Activated T-cell treated with anti-CD3 and anti-CD28 coated beads, Interleukin-2, amount 50 U/mL, for 24 hours (primary cell): Measurements from ENCODE around the gene RHBDL1.
A peak's percentile ranks its signal among the peaks of the same experiment; 100 is the strongest.

Source experiments
- DNase-seq: peaks from one replicate; pipeline ENCODE4 v3.0.0-alpha.2; 2020
- H3K27ac Mint-ChIP-seq: 2 replicates; pipeline ENCODE4 v1.8.0; 2020; ENCODE audit warnings: mild to moderate bottlenecking, mixed read lengths
- H3K27me3 Mint-ChIP-seq: 2 replicates; pipeline ENCODE4 v1.8.0; 2020; ENCODE audit warnings: mixed read lengths
- H3K36me3 Mint-ChIP-seq: 2 replicates; pipeline ENCODE4 v1.8.0; 2020; ENCODE audit warnings: low read depth, mixed read lengths
- H3K4me1 Mint-ChIP-seq: 2 replicates; pipeline ENCODE4 v1.8.0; 2020; ENCODE audit warnings: low read depth, mixed read lengths
- H3K4me3 Mint-ChIP-seq: 2 replicates; pipeline ENCODE4 v1.8.0; 2020; ENCODE audit warnings: mild to moderate bottlenecking, moderate library complexity, mixed read lengths
- H3K9me3 Mint-ChIP-seq: 2 replicates; pipeline ENCODE4 v1.8.0; 2020; ENCODE audit warnings: mixed read lengths

Gene RHBDL1

GRCh38 chr16:671353-672131 lies 3.9 kb upstream of the RHBDL1 start:
- no peak overlapping the region for H3K27ac Mint-ChIP-seq
- H3K4me1 Mint-ChIP-seq: peaks cover 23% of the 10 kb centered on the region
- H3K4me3 Mint-ChIP-seq: no peak overlapping the region
- peaks cover 63% of the 10 kb centered on the region for H3K36me3 Mint-ChIP-seq
- H3K9me3 Mint-ChIP-seq: no peaks in the 10 kb centered on the region
- peaks cover 5% of the 10 kb centered on the region for H3K27me3 Mint-ChIP-seq
- no peak for DNase-seq

DNA sequence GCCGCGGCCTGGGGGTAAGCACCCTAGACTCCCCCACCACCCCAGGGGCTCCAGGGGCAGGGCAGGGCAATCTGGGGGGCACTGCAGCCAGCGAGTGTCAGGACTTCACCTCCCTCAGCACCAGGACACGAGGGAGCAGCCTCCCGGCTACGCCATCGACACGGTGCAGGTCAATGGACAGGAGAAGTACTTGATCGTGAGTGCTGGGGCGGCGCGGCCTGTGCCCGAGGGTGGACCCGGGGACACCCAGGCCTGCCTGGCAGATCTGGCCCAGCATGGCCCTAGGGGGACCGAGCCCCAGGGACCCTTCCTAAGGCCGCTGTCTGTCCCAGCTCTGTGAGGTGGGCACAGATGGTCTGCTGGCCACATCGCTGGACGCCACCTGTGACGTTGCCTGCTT lies 3.1 kb upstream of the RHBDL1 start:
- DNase-seq: no peak
- no peak overlapping the region for H3K27ac Mint-ChIP-seq
- peaks cover 9% of the 10 kb centered on the region for H3K27me3 Mint-ChIP-seq
- H3K36me3 Mint-ChIP-seq: peaks cover 59% of the 10 kb centered on the region
- peaks cover 17% of the 10 kb centered on the region for H3K4me1 Mint-ChIP-seq
- no peaks in the 10 kb centered on the region for H3K9me3 Mint-ChIP-seq
- no peak overlapping the region for H3K4me3 Mint-ChIP-seq

- Mint-ChIP-seq H3K36me3 (peaks cover 54% of the 10 kb centered on the region), H3K27me3 (peaks cover 9% of the 10 kb centered on the region), H3K4me1 (peaks cover 13% of the 10 kb centered on the region), H3K9me3 (no peaks in the 10 kb centered on the region), H3K4me3 (no peak overlapping the region), H3K27ac (no peak overlapping the region)
- no peak for DNase-seq
Measured at GRCh38 chr16:672851-673250, 2.6 kb upstream of the RHBDL1 start.

- no peak overlapping the region for H3K27ac Mint-ChIP-seq
- no peak for DNase-seq
- peaks cover 9% of the 10 kb centered on the region for H3K27me3 Mint-ChIP-seq
- H3K4me3 Mint-ChIP-seq: no peak overlapping the region
- peaks cover 52% of the 10 kb centered on the region for H3K36me3 Mint-ChIP-seq
- peaks cover 13% of the 10 kb centered on the region for H3K4me1 Mint-ChIP-seq
- H3K9me3 Mint-ChIP-seq: no peaks in the 10 kb centered on the region
Measured at GRCh38 chr16:673399-673991, 2.0 kb upstream of the RHBDL1 start.

DNA sequence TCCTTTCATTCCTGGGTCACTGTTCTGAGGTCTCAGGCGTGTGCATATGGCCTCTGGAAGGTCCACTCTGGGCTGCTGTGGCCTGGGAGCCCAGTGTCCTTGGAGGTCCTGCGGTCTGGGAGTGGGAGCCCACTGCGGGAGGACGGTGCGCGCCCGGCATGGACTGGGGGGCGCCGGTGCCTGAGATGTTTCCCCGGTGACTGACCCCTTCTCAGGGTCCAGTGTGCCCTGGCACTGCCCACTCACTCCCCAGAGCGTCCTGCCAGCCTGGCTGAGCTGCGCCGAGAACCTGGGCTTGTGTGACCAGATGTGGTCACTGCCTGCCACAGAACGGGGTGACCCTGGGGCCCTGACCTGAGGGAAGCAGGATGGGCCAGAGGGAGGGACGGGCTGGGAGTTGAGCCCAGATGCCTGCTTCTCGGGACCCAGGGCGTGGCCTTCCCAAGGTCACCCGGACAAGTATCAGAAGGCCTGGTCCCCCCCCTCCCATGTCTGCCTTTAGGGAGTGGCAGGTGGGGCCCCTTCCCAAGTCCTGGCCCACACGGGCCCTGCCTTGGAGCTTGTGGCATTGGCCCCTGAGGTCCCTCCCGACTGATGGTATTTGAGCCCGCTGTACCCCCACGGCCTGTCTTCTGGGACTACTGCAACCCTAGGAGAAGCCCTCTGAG lies 1.1 kb upstream of the RHBDL1 start:
- H3K4me1 Mint-ChIP-seq: peaks cover 15% of the 10 kb centered on the region
- peak overlapping the region; percentile 29 for H3K27ac Mint-ChIP-seq
- no peak overlapping the region for H3K4me3 Mint-ChIP-seq

GRCh38 chr16:675884-676564 lies 553 bp downstream of the RHBDL1 start:
- peaks cover 15% of the 10 kb centered on the region for H3K4me1 Mint-ChIP-seq
- no peak overlapping the region for H3K4me3 Mint-ChIP-seq
- H3K27ac Mint-ChIP-seq: no peak overlapping the region

More for the DNA sequence above, 1.1 kb upstream of the RHBDL1 start:
- H3K27me3 Mint-ChIP-seq: peaks cover 9% of the 10 kb centered on the region
- H3K36me3 Mint-ChIP-seq: peaks cover 47% of the 10 kb centered on the region
- DNase-seq: no peak
- no peaks in the 10 kb centered on the region for H3K9me3 Mint-ChIP-seq

GRCh38 chr16:676565-676902 lies 1.1 kb downstream of the RHBDL1 start:
- Mint-ChIP-seq H3K27ac (no peak overlapping the region), H3K4me1 (peaks cover 20% of the 10 kb centered on the region), H3K36me3 (peaks cover 35% of the 10 kb centered on the region), H3K27me3 (peaks cover 9% of the 10 kb centered on the region), H3K4me3 (no peak overlapping the region), H3K9me3 (no peaks in the 10 kb centered on the region)
- DNase-seq: no peak

More at GRCh38 chr16:675884-676564, 553 bp downstream of the RHBDL1 start:
- Mint-ChIP-seq H3K9me3 (no peaks in the 10 kb centered on the region), H3K36me3 (peaks cover 33% of the 10 kb centered on the region), H3K27me3 (peaks cover 9% of the 10 kb centered on the region)
- no peak for DNase-seq

- Mint-ChIP-seq H3K4me3 (no peak overlapping the region), H3K9me3 (no peaks in the 10 kb centered on the region), H3K27me3 (peaks cover 9% of the 10 kb centered on the region), H3K36me3 (peaks cover 36% of the 10 kb centered on the region), H3K4me1 (peaks cover 24% of the 10 kb centered on the region), H3K27ac (no peak overlapping the region)
- DNase-seq: no peak
Measured at GRCh38 chr16:676913-677312, 1.4 kb downstream of the RHBDL1 start.

GRCh38 chr16:677316-678190 lies 2.1 kb downstream of the RHBDL1 start:
- no peak for DNase-seq
- Mint-ChIP-seq H3K27me3 (peaks cover 9% of the 10 kb centered on the region), H3K27ac (no peak overlapping the region), H3K4me1 (peaks cover 30% of the 10 kb centered on the region), H3K36me3 (peaks cover 41% of the 10 kb centered on the region), H3K4me3 (no peak overlapping the region), H3K9me3 (no peaks in the 10 kb centered on the region)

GRCh38 chr16:678209-678857 lies 2.9 kb downstream of the RHBDL1 start:
- Mint-ChIP-seq H3K36me3 (peaks cover 41% of the 10 kb centered on the region), H3K27ac (peak overlapping the region; percentile 81), H3K4me3 (no peak overlapping the region)

DNA sequence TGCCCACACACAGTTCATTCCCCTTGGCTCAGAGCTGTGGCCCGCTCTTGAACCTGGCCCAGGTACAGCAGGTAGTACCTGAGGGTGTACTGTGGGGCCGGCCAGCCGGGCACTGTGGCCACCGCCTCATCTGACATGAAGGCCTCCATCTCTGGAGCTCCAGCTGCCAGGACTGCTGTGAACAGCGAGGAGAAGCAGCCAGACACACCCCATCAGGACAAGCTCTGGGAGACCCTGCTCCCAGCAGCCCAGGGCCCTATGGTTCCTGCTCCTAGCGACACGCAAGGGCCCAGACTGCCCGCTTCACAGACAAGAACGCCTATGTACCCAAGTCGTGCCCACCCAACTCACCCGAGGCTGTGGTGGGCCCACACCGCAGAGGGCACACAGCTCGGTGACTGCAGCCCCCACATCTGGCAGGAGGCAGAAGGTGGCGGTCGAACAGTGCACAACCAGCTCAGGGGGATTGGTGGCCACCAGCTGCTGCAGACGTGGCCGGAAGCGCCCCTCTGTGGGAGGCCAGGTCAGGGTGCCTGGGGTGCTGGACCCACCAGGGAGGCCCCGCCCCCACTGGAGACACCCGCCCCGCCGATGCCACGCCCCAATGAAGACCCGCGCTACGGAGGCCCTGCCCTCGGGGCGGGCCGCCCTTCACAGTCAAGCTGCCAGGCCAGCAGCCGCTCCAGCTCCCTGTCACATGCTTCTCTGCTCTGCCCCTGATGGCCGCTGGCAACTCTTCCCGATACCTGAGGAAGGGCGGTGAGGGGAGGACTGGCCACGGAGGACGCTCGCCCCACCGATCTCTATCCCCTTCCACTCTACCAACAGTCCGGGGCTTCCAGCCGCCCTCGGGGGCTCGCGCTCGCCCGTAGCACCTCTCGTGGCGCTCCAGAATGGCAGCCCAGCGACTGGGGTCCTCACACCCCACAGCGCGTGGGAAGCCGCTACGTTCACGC lies 3.7 kb downstream of the RHBDL1 start:
- peaks cover 37% of the 10 kb centered on the region for H3K36me3 Mint-ChIP-seq
- H3K27ac Mint-ChIP-seq: peak overlapping the region; percentile 90
- H3K9me3 Mint-ChIP-seq: no peaks in the 10 kb centered on the region
- DNase-seq: no peak
- peaks cover 39% of the 10 kb centered on the region for H3K4me1 Mint-ChIP-seq
- H3K4me3 Mint-ChIP-seq: peak overlapping the region; percentile 79
- H3K27me3 Mint-ChIP-seq: peaks cover 9% of the 10 kb centered on the region

More at GRCh38 chr16:678209-678857, 2.9 kb downstream of the RHBDL1 start:
- Mint-ChIP-seq H3K27me3 (peaks cover 9% of the 10 kb centered on the region), H3K9me3 (no peaks in the 10 kb centered on the region), H3K4me1 (peaks cover 37% of the 10 kb centered on the region)
- DNase-seq: no peak

DNA sequence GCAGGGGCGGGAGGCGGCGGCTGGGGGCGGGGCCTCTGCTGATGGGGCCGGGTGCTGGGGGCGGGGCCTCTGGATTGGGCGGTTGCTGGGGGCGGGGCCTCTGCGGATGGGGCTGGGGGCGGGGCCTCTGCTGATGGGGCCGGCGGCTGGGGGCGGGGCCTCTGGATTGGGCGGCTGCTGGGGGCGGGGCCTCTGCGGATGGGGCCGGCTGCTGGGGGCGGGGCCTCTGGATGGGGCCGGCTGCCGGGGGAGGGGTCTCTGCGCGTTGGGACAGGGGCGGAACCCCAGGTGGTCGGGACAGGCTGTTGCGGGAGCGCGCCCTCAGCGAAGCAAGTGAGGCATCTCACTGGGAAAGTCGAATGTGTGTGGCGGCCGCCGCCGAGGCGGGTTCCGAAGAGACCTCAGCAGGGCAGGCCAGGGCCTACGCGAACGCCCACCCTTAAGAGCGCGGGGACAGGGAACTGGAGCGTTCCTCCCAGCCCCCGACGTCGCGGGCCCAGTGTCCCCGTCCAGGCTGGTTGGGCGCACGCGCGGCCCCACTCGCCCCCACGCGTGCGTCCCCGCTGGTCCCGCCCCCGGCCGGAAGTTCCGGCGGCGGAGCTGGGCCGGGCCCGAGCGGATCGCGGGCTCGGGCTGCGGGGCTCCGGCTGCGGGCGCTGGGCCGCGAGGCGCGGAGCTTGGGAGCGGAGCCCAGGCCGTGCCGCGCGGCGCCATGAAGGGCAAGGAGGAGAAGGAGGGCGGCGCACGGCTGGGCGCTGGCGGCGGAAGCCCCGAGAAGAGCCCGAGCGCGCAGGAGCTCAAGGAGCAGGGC lies 4.5 kb downstream of the RHBDL1 start, which contains the start of gene STUB1:
Gene STUB1 (plus strand): TSS at position 597 of the 811 bp plus-strand sequence. CDS start 116 bp downstream, at position 713.
- Mint-ChIP-seq H3K4me1 (peaks cover 43% of the 10 kb centered on the region), H3K36me3 (peaks cover 34% of the 10 kb centered on the region), H3K9me3 (no peaks in the 10 kb centered on the region), H3K27me3 (peaks cover 8% of the 10 kb centered on the region), H3K27ac (peak within 1 kb of the TSS; percentile 96), H3K4me3 (peak within 1 kb of the TSS; percentile 84)
- DNase-seq: peak; percentile 93
